Osteocyte (in vitro differentiated cells): ENCODE data around the gene MYH14. TPM values are rescaled to one million over a fixed set of nuclear protein-coding genes. Genes with fewer than 3 reads are reported as not detected.

ENCODE experiments used
- DNase-seq: peaks from one replicate; pipeline ENCODE4 v3.0.0; 2021; ENCODE audit warnings: mixed read lengths; ENCODE audit not compliant: unreplicated experiment; ENCODE audit errors: extremely low spot score
- H3K27ac Mint-ChIP-seq: one replicate; pipeline ENCODE4 v1.8.0; 2021; ENCODE audit warnings: mild to moderate bottlenecking, mixed read lengths; ENCODE audit not compliant: unreplicated experiment
- H3K27me3 Mint-ChIP-seq: one replicate; pipeline ENCODE4 v1.8.0; 2021; ENCODE audit warnings: mixed read lengths; ENCODE audit not compliant: unreplicated experiment
- H3K36me3 Mint-ChIP-seq: one replicate; pipeline ENCODE4 v1.8.0; 2021; ENCODE audit warnings: mixed read lengths; ENCODE audit not compliant: unreplicated experiment
- H3K4me1 Mint-ChIP-seq: one replicate; pipeline ENCODE4 v1.8.0; 2021; ENCODE audit warnings: mixed read lengths; ENCODE audit not compliant: unreplicated experiment
- H3K4me3 Mint-ChIP-seq: one replicate; pipeline ENCODE4 v1.8.0; 2021; ENCODE audit warnings: mild to moderate bottlenecking, moderate library complexity, mixed read lengths; ENCODE audit not compliant: unreplicated experiment
- H3K9me3 Mint-ChIP-seq: one replicate; pipeline ENCODE4 v1.8.0; 2021; ENCODE audit warnings: mixed read lengths; ENCODE audit not compliant: unreplicated experiment
- CTCF ChIP-seq: fragments of 200-600 bp; sonication (generic); IDR thresholded peaks from 2 replicates; pipeline ENCODE4 v1.5.0; 2021; ENCODE audit warnings: antibody characterized with exemption, mild to moderate bottlenecking, moderate library complexity
- total RNA-seq: library from RNA; stranded (reverse); gene quantifications from 2 replicates; pipeline ENCODE4 v1.2.1, GENCODE V29; 2021

MYH14 gene
- total RNA-seq, 1 donor from 2014 or later: not detected

GRCh38 chr19:50264483-50265186, 61.2 kb downstream of the MYH14 start:
- Mint-ChIP-seq H3K27ac (no peak overlapping the region), H3K9me3 (no peaks in the 10 kb centered on the region), H3K4me3 (no peak overlapping the region), H3K27me3 (no peaks in the 10 kb centered on the region), H3K4me1 (no peaks in the 10 kb centered on the region), H3K36me3 (no peaks in the 10 kb centered on the region)
- no peak for DNase-seq
- no peak for TF ChIP-seq CTCF

- no peak for TF ChIP-seq CTCF
- Mint-ChIP-seq H3K4me1 (no peaks in the 10 kb centered on the region), H3K36me3 (no peaks in the 10 kb centered on the region), H3K27ac (no peak overlapping the region), H3K4me3 (no peak overlapping the region), H3K9me3 (no peaks in the 10 kb centered on the region), H3K27me3 (no peaks in the 10 kb centered on the region)
- no peak for DNase-seq
Measured at GRCh38 chr19:50266041-50266440, 62.6 kb downstream of the MYH14 start.

- Mint-ChIP-seq H3K27ac (no peak overlapping the region), H3K4me1 (no peaks in the 10 kb centered on the region), H3K27me3 (no peaks in the 10 kb centered on the region), H3K4me3 (no peak overlapping the region), H3K9me3 (no peaks in the 10 kb centered on the region), H3K36me3 (no peaks in the 10 kb centered on the region)
- no peak for DNase-seq
- TF ChIP-seq CTCF: no peak
Measured at GRCh38 chr19:50266896-50267295, 63.5 kb downstream of the MYH14 start.

- DNase-seq: no peak
- Mint-ChIP-seq H3K36me3 (no peaks in the 10 kb centered on the region), H3K4me3 (no peak overlapping the region)
Measured at GRCh38 chr19:50268041-50268440, 64.6 kb downstream of the MYH14 start.

GRCh38 chr19:50268501-50268900, 65.1 kb downstream of the MYH14 start:
- Mint-ChIP-seq H3K9me3 (no peaks in the 10 kb centered on the region), H3K36me3 (no peaks in the 10 kb centered on the region), H3K27ac (no peak overlapping the region), H3K27me3 (no peaks in the 10 kb centered on the region), H3K4me1 (no peaks in the 10 kb centered on the region), H3K4me3 (no peak overlapping the region)
- no peak for TF ChIP-seq CTCF
- no peak for DNase-seq

More at GRCh38 chr19:50268041-50268440, 64.6 kb downstream of the MYH14 start:
- Mint-ChIP-seq H3K4me1 (no peaks in the 10 kb centered on the region), H3K9me3 (no peaks in the 10 kb centered on the region), H3K27ac (no peak overlapping the region), H3K27me3 (no peaks in the 10 kb centered on the region)
- no peak for TF ChIP-seq CTCF
